IPS-NIHi11 (cell line): ENCODE results near the gene CDCA4.
"Not testable (repeated sequence)": the region's sequence is repeated elsewhere in the genome, so short reads cannot be mapped to it uniquely, and the experiment has no call there.

Source experiments
- DNase-seq: peaks from one replicate; pipeline ENCODE4 v3.0.0; 2012; ENCODE audit warnings: mixed read lengths, low spot score

CDCA4 gene

DNA sequence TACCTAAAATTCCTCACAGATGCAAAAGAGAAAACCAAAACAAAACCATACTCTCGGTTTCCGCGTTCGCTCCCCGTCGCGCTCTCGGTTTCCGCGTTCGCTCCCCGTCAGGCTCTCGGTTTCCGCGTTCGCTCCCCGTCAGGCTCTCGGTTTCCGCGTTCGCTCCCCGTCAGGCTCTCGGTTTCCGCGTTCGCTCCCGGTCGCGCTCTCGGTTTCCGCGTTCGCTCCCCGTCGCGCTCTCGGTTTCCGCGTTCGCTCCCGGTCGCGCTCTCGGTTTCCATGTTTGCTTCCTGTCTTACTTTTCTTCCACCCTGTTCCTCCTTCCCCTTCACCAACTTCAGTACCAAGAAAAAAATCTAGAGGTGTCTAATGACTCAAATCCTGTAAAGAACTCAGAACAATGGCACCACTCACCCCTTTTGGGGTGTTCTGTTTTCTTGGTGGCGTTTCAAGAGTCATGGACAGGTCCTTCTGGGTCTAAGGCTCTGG is 12.6 kb upstream of the CDCA4 start:
- not testable (repeated sequence) for DNase-seq

GRCh38 chr14:105032451-105032901 is 11.6 kb upstream of the CDCA4 start:
- not testable (repeated sequence) for DNase-seq

DNA sequence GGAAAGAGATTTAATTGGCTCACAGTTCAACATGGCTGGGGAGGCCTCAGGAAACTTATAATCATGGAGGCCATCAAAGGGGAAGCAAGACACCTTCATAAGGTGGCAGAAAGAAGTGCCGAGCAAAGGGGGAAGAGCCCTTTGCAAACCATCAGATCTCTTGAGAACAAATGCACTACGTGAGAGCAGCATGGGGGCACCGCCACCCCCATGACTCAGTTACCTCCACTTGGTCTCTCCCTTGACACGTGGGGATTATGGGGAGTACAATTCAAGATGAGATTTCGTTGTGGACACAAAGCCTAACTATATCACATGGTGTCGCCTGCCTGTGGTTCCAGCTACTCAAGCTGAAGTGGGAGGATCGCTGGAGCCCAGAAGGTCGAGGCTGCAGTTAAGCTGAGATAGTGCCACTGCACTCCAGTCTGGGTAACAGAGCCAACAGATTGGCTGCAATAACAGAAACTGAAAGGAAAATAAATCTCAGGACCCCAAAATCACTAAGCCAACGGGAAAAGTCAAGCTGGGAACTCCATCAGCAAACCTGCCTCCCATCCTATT is 10.0 kb upstream of the CDCA4 start:
- DNase-seq: no peak

GRCh38 chr14:105030194-105030593 is 9.3 kb upstream of the CDCA4 start:
- no peak for DNase-seq

- DNase-seq: no peak
Observed at GRCh38 chr14:105029402-105029801, 8.5 kb upstream of the CDCA4 start.

GRCh38 chr14:105028251-105028927 is 7.5 kb upstream of the CDCA4 start:
- DNase-seq: no peak

GRCh38 chr14:105027718-105028117 is 6.8 kb upstream of the CDCA4 start:
- DNase-seq: not testable (repeated sequence)

DNA sequence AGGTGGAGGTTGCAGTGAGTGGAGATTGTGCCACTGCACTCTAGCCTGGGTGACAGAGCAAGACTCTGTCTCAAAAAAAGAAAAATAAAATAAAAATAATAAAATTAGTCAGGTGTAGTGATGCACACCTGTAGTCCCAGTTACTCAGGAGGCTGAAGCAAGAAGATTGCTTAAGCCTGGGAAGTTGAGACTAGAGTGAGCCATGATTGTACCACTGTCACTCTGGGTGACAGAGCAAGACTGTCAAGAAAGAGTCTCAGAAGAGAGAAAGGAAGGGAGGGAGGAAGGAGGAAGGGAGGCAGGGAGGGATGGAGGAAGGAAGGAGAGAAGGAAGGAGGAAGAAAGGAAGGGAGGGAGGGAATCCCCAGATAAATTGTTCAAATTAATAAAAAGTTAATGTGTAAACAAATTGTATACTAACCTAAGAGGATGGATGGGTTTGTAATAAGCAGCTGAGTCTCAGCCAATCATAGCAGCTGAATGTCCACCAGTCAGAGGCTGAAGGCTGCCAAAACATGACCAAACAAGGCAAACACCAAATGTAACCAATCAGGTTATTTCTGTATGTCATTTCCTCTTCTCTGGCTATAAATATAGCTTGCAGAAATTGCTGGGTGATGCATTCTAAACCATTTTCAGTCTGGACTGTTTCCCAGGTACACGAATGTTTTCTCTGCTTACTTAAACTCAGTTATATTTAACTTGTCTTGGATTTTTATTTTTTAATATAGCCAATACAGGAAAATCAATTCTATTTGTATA is 6.1 kb upstream of the CDCA4 start:
- DNase-seq: no peak

- DNase-seq: no peak
Observed at GRCh38 chr14:105026033-105026785, 5.3 kb upstream of the CDCA4 start.

GRCh38 chr14:105025429-105025828 is 4.5 kb upstream of the CDCA4 start:
- DNase-seq: no peak

DNA sequence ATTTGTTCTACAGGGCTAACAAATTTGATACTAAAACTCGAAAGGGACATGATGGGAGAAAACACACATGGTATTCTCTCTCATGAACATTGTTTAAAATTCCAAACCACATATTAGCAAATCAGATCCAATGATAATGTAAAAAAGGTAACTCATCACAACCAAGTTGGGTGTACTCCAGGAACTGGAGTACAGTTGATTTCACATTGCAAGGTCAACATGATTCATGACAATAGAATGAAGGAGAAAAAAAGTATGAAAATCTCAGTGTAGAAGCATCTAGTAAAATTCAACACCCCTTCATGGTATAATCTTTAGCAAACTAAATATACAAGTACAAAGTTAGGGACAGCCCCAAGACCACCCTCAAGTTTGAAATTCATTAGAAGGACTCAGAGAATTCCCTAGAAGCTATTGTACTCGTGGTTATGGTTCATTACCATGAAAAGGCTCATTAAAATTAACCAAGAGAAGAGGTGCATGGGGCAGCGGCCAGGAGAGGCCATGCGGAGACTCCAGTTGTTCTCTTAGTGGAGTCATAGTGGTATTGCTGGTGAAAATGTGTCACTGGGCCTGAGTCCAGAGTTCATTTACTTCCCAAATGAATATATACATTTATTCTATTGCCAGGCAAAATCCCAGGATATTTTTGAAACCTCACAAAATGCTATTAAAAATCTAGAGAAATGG is 3.1 kb upstream of the CDCA4 start:
- no peak for DNase-seq

- no peak for DNase-seq
Observed at GRCh38 chr14:105023144-105023543, 2.3 kb upstream of the CDCA4 start.

- no peak for DNase-seq
Observed at GRCh38 chr14:105022276-105022670, 1.4 kb upstream of the CDCA4 start.

DNA sequence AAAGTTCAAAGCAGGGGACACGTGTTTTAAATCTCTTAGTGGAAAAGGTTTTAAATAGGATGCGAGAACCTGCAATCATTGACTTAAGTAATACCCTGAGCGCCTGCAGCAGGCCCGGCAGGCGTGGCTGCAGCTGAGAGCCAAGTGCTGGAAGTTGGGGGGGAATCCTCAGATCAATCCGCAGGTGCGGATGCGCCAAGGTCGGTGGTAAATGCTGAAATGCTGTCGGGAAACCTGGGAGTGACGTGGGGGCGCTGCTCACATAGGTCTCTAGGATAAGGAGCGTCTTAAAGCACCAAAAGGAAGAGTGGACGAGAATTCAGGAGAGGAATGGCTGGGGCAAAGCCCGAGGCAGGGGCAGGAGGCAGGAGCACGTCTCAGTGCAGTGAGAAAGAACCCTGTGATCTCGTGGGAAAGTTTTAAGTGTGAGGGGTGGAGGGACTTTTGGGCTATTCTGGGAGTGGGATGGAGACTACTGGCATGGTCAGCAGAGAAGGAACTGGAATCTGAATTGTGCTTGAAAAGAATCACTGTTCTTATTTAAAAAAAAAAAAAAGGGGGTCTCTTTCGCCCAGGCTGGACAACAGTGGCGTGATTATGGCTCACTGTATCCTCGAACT is 883 bp upstream of the CDCA4 start:
- peak; percentile 66 for DNase-seq

GRCh38 chr14:105019861-105020814 is 745 bp downstream of the CDCA4 start:
- peak; percentile 61 for DNase-seq

DNA sequence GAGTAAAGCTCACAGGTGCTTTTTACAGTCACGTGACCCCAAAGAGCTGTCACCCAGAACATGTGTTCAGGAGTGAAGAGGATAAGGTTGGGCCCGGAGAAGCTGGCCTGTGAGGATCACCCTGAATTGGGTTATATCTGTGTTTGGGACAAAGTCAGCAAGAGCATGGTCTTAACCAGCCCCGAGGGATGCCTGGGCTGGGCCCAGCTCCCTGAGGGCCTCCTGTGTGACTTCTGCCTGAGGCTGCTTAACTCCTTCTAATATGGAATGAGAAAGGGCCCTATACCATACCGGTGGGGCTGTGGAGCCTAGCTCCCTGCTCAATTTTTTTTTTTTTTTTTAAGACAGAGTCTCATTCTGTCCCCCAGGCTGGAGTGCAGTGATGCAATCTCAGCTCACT is 2.5 kb downstream of the CDCA4 start:
- DNase-seq: no peak

DNA sequence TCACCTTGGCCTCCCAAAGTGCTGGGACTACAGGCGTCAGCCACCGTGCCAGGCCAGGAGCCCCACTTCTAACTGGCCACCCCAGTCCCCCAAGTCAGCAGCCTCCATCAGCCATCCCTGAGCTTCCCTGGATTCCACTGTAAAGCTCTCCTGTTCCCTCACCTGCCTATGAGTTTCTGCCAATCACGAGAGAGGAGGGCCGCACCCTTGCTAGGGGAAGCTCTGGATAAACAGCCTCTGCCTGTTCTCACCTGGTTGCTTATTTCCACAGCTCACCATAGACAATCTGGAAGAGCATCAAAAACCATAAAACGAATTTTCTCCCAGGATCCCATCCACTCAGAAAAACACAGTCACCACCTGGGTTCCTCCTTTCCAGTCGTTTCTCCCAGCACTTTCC is 5.0 kb downstream of the CDCA4 start:
- no peak for DNase-seq

DNA sequence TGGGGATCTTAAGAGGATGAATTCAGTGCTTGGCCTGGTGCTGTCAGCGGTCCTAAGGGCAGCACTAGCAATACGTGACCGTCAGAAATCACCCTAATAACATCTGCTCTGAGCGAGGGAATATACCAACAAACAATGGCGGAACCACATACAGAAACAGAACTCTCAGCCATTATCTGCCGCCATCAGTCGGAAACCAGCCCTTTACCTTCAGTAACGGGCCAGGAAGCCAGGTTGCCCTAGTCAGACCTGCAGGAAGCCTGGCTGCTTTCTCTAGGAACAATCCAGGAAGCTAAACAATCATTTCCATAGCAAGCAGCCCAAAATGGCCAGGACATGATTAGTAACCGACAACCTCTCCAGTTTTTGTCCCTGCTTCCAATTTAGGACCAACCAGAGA is 5.6 kb downstream of the CDCA4 start:
- no peak for DNase-seq

DNA sequence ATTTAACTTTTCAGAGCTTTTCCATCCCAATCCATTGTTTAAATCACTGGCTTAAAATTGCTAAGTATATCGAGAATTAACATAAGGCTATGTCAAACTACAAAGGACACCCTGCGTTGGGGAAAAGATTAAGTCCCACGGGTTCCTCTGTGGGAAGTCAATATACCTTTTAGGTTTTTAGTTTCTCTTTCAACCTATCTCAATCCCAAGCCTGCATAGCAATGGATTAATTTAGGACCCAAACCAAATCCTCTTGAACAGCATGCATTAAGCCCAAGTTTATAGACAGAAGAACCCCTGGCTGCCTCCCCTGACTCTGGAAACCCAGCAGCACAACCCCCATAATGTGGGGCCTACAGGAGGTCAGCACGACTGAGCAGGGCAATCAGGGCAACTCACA is 6.3 kb downstream of the CDCA4 start:
- no peak for DNase-seq

DNA sequence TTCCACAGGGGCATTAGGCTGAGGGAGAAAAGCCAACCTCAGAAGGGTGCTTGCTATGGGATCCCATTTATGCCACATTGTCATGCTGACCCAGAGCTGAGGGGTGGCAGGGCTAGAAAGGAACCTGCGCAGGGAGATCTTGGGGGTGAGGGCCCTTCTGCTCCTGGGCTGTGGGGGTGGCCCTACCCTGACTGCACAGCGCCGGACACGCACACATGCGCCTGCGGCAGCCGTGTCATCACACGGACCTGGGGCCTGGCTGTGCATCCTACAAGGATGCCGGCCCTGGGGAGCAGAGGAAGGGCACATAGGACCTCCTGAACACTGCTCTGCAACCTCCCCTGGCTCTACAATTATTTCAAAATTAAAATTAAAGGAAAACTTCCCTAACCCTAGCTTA is 6.9 kb downstream of the CDCA4 start:
- DNase-seq: no peak
